K562 (cell line): Measurements from ENCODE around the gene PHF21A. TPM values are rescaled to one million over a fixed set of nuclear protein-coding genes. Genes with fewer than 3 reads are reported as not detected.

ENCODE experiments used
- ATAC-seq: fragments of 200-7000 bp; cut with Tn5 transposase; 3 replicates; pipeline ENCODE4 v1.9.1; 2020; ENCODE audit warnings: moderate library complexity
- BruUV-seq: library from RNA; stranded (reverse); fragments of 400-500 nt; replicated peaks from 2 replicates; lab custom pipeline; 2021; lab: Mats Ljungman, UMichigan
- CTCF ChIA-PET: fragments of 300-600 bp; formaldehyde crosslinking; extraction: SDS; loops from one replicate; lab custom pipeline; 2021; ENCODE audit warnings: low intra/inter-chr PET ratio; lab: Yijun Ruan, JAX
- POLR2A ChIA-PET: fragments of 300-600, 350-650 bp; sonication (Branson Sonifier 250); formaldehyde crosslinking; extraction: SDS; loops from one replicate; lab custom pipeline; 2021; ENCODE audit warnings: antibody characterized with exemption, inconsistent platforms; lab: Yijun Ruan, JAX
- DNase-seq, 4 experiments: peaks; one replicate each; pipeline versions ENCODE4 v3.0.0 to v3.0.0-alpha.2; 2011 to 2018; ENCODE audit warnings: low spot score in 3 of 4, mixed read lengths in 3 of 4; ENCODE audit errors: extremely low read depth in 1 of 4
- FAIRE-seq: peaks from 2 replicates; lab custom pipeline; 2011; peaks lifted over from hg19 to GRCh38; lab: Jason Lieb, UNC
- H2AFZ ChIP-seq: 2 replicates; pipeline ENCODE4 v1.6.0; 2011; ENCODE audit warnings: low read depth, low read length, control low read depth, inconsistent platforms
- H3K27ac ChIP-seq: fragments of 200-600 bp; 3 replicates; pipeline ENCODE4 v1.8.0; 2011; ENCODE audit warnings: low read depth, mild to moderate bottlenecking, control low read depth, inconsistent platforms, low read length, moderate library complexity, mixed read lengths; ENCODE audit errors: extremely low read depth
- H3K27me3 ChIP-seq, 2 experiments: fragments of 300-600 bp in 1 of 2; 2 replicates in 1 of 2; 3 replicates in 1 of 2; pipeline versions ENCODE4 v1.6.0 to v1.8.0; 2011; ENCODE audit warnings: inconsistent platforms in 2 of 2, low read length in 2 of 2, mild to moderate bottlenecking in 1 of 2, mixed read lengths in 1 of 2, moderate library complexity in 1 of 2; ENCODE audit not compliant: control insufficient read depth in 2 of 2, insufficient read depth in 2 of 2
- H3K36me3 ChIP-seq: fragments of 300-600 bp; 3 replicates; pipeline ENCODE4 v1.8.0; 2011; ENCODE audit warnings: mild to moderate bottlenecking, low read length, inconsistent platforms; ENCODE audit not compliant: control insufficient read depth, insufficient read depth
- H3K4me1 ChIP-seq, 2 experiments: fragments of 200-600 bp in 1 of 2; replicated peaks in 1 of 2; 2 replicates in 1 of 2; 3 replicates in 1 of 2; pipeline versions ENCODE4 v1.5.1 to v1.8.0; 2011; ENCODE audit warnings: inconsistent platforms in 2 of 2, low read length in 2 of 2, mild to moderate bottlenecking in 1 of 2, mixed read lengths in 1 of 2, moderate library complexity in 1 of 2; ENCODE audit not compliant: control insufficient read depth in 2 of 2, insufficient read depth in 2 of 2
- H3K4me2 ChIP-seq: 2 replicates; pipeline ENCODE4 v1.6.1; 2011; ENCODE audit warnings: low read length, control low read depth, inconsistent platforms, mixed read lengths; ENCODE audit not compliant: insufficient read depth
- H3K4me3 ChIP-seq: fragments of 200-600 bp; sonication (generic), shearing (Covaris generic); 2 replicates; pipeline ENCODE4 v1.5.1; 2016; ENCODE audit warnings: control low read depth, inconsistent platforms
- H3K79me2 ChIP-seq: fragments of 200-600 bp; 3 replicates; pipeline ENCODE4 v1.8.0; 2011; ENCODE audit warnings: low read length, inconsistent platforms; ENCODE audit not compliant: control insufficient read depth, insufficient read depth
- H3K9ac ChIP-seq, 2 experiments: 2 replicates each; pipeline versions ENCODE4 v1.6.0 to v1.6.1; 2011; ENCODE audit warnings: low read depth in 2 of 2, low read length in 2 of 2, control low read depth in 1 of 2, inconsistent platforms in 1 of 2, mild to moderate bottlenecking in 1 of 2, mixed read lengths in 1 of 2; ENCODE audit not compliant: insufficient read depth in 1 of 2
- H3K9me1 ChIP-seq: one replicate; pipeline ENCODE4 v1.6.0; 2011; ENCODE audit warnings: inconsistent platforms, mild to moderate bottlenecking, low read length, moderate library complexity; ENCODE audit not compliant: control insufficient read depth, insufficient read depth
- H3K9me3 ChIP-seq: replicated peaks from 2 replicates; pipeline ENCODE4 v1.5.1; 2011; ENCODE audit warnings: low read depth, low read length, inconsistent platforms; ENCODE audit not compliant: control insufficient read depth, insufficient read depth
- H4K20me1 ChIP-seq: replicated peaks from 2 replicates; pipeline ENCODE4 v1.6.1; 2011; ENCODE audit warnings: low read length, inconsistent platforms, mixed read lengths; ENCODE audit not compliant: control insufficient read depth, insufficient read depth
- MCM2 ChIP-seq: fragments of 450-650 bp; IDR thresholded peaks from 2 replicates; pipeline ENCODE4 v1.6.1; 2017; ENCODE audit warnings: low read depth, mild to moderate bottlenecking
- NFATC3 ChIP-seq: fragments of 450-650 bp; IDR thresholded peaks from 2 replicates; pipeline ENCODE4 v1.6.1; 2017; ENCODE audit warnings: mild to moderate bottlenecking
- RB1 ChIP-seq: fragments of 450-650 bp; IDR thresholded peaks from 2 replicates; pipeline ENCODE4 v1.6.1; 2017; ENCODE audit warnings: low read depth, mild to moderate bottlenecking
- RBM22 ChIP-seq: fragments of 200-400 bp; formaldehyde crosslinking; IDR thresholded peaks from 2 replicates; pipeline ENCODE4 v1.6.1; 2018; ENCODE audit warnings: low read length, low read depth; ENCODE audit not compliant: poor library complexity, severe bottlenecking
- SMARCB1 ChIP-seq: IDR thresholded peaks from 2 replicates; pipeline ENCODE4 v1.6.1; 2011; ENCODE audit warnings: improper control_type of control experiment, low read depth; ENCODE audit not compliant: insufficient read length
- TAF7 ChIP-seq: fragments of 450-650 bp; IDR thresholded peaks from 2 replicates; pipeline ENCODE4 v1.6.1; 2016; ENCODE audit warnings: missing genetic modification characterization, missing compliant biosample characterization
- WGBS: fragments of 100-300 bp; shearing (Covaris generic); methylation state at CpG from one replicate; pipeline ENCODE4 v1.1.6; 2016; ENCODE audit warnings: low coverage, mixed read lengths; ENCODE audit not compliant: insufficient coverage; ENCODE audit errors: missing lambda C conversion rate; 5-methylcytosine and 5-hydroxymethylcytosine counted together
- in situ Hi-C: fragments of 300-500 bp; cut with MboI; formaldehyde crosslinking; loops from 4 replicates; pipeline ENCODE4 v1.15.0; 2018; ENCODE audit warnings: inconsistent platforms, mixed read lengths
- intact Hi-C: fragments of 100-400 bp; cut with micrococcal nuclease; formaldehyde crosslinking; loops from 2 replicates; pipeline ENCODE4 v1.14.2; 2022
- polyA plus RNA-seq, 8 experiments: library from polyadenylated mRNA; depleted of rRNA in 4 of 8; stranded (reverse) in 5 of 8; unstranded in 3 of 8; fragments of >200 nt; fragmentation: Nextera tagmentation in 2 of 8; fragmentation: Illumina TruSeq in 1 of 8; extraction: Ambion mirVana in 2 of 8; extraction: Trizol in 1 of 8; gene quantifications; 2 replicates each; pipeline versions ENCODE4 v1.2.1 to v1.2.3, GENCODE V29; 2011 to 2014; ENCODE audit warnings: inconsistent platforms in 1 of 8, missing spikeins in 1 of 8
- total RNA-seq, 7 experiments: library from RNA; depleted of rRNA in 6 of 7; stranded (reverse); fragments of >200 nt in 6 of 7; fragmentation: Illumina TruSeq in 2 of 7; extraction: Trizol in 2 of 7; gene quantifications; 2 replicates each; pipeline versions ENCODE4 v1.2.1 to v1.2.3, GENCODE V29; 2011 to 2021; ENCODE audit warnings: low replicate concordance in 1 of 7
- TF ChIP-seq, protein P1 (sequence below): sonication (generic); formaldehyde crosslinking; IDR thresholded peaks from 2 replicates; pipeline ENCODE4 v1.8.0; 2022; ENCODE audit warnings: missing genetic modification reagents, mild to moderate bottlenecking, moderate library complexity, borderline replicate concordance
- TF ChIP-seq, protein P2 (sequence below): fragments of 250-450 bp; sonication (Bioruptor Pico); IDR thresholded peaks from 2 replicates; pipeline ENCODE4 v1.5.0; 2021; ENCODE audit warnings: mild to moderate bottlenecking, moderate library complexity

The PHF21A gene
- total and polyA plus RNA-seq, 9 of the 15 experiments (the other 6 are each of a cell fraction or from before 2014, with no cell fraction given), result 1.5 to 32.4 (median 10.7) TPM

GRCh38 chr11:45936511-45937054 lies 184.7 kb downstream of the PHF21A start (continued):
- TF ChIP-seq RBM22 (no peak), MCM2 (no peak), SMARCB1 (no peak), NFATC3 (no peak), TAF7 (tag) (no peak), RB1 (no peak)
- TF ChIP-seq, protein P1, sequence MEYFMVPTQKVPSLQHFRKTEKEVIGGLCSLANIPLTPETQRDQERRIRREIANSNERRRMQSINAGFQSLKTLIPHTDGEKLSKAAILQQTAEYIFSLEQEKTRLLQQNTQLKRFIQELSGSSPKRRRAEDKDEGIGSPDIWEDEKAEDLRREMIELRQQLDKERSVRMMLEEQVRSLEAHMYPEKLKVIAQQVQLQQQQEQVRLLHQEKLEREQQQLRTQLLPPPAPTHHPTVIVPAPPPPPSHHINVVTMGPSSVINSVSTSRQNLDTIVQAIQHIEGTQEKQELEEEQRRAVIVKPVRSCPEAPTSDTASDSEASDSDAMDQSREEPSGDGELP (CRISPR knock-in tag), result no peak
- TF ChIP-seq, all 486 proteins: peak for 0

- H3K27ac ChIP-seq, result no peak overlapping the region
- H3K9ac ChIP-seq, result no peak overlapping the region; a peak in 1 of 4 replicates
- peaks cover 0 to 12% of the 10 kb centered on the region in 2 experiments; a peak in 2 of 5 replicates for H3K4me1 ChIP-seq
- no peak overlapping the region for H2AFZ ChIP-seq
- ChIA-PET CTCF (no interaction called here), POLR2A (interaction anchor here (1.0 to 1.3 kb wide), 2 partner anchors 10 to 14 kb away, joined by 3 to 4 read pairs; no protein-coding TSS in a partner anchor)
- no peaks in the 10 kb centered on the region for H3K9me3 ChIP-seq
- in situ Hi-C loops, result no loop called here
- no TSS peak for BruUV-seq
- intact Hi-C loops, result no loop called here
- H3K9me1 ChIP-seq, result no peaks in the 10 kb centered on the region
- no peak for ATAC-seq
- TF ChIP-seq, protein P2, sequence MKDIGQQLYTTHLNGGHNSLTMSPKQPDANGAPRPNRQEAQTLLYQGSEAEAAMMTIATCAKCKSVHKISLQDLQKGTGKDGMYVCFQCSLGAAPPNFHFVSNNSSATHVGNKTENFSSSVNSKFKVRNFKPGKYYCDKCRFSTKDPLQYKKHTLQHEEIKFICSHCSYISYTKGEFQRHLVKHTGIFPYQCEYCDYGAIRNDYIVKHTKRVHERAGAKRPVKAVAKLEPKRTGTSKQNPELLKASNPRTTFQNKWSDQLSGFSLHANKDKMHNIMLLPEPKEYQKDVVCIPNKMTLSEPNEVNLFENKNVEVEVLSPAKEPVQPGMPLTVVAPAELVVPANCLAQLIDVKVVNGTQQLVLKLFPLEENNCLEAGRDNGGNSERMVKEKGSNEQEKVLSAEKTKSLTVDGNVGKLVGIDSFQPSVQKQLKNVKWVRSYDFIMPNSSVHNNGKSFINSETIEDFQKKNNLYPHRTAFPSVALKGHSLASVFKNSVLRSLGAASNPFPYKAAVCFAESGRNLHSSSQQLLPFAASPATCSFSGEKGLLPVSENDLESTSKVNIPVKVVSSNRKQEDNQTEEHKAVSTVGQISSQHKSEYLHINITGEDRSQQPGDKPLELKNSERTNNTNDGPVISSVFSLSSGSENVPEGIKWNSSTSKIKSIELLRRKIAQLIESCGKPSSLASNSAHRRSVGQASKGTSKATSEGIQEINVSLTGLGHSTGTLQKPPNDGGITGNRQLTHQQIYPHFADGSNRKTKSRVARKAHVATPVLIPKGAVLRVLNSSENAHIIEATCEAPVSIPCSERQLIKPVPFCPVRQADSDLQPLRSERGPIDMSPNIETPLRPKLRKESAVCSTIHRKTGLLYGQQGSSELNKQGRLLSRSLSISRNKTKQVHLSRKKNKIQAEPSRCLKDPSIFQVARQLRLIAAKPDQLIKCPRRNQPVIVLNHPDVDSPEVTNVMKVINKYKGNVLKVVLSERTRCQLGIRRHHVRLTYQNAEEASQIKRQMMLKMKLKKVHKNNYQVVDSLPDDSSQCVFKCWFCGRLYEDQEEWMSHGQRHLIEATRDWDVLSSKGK (CRISPR knock-in tag), result no peak
- TF ChIP-seq, all 486 proteins: peak for 0
- 73% methylated on average over 7 of the region's 8 CpGs for WGBS
- H3K36me3 ChIP-seq, result peaks cover 49% of the 10 kb centered on the region; the same call in 2 of the 3 replicates
- H3K79me2 ChIP-seq, result no peaks in the 10 kb centered on the region
- no peaks in the 10 kb centered on the region for H4K20me1 ChIP-seq
- FAIRE-seq (no peak), DNase-seq (no peak)
- H3K4me3 ChIP-seq, result no peak overlapping the region
- H3K27me3 ChIP-seq, result no peaks in the 10 kb centered on the region
- no peak overlapping the region for H3K4me2 ChIP-seq
Measured at GRCh38 chr11:45935349-45936064, 185.7 kb downstream of the PHF21A start.
